ENCODE data around the gene TM7SF2. TPM values are rescaled to one million over a fixed set of nuclear protein-coding genes. Genes with fewer than 3 reads are reported as not detected.

The TM7SF2 gene
- total and polyA plus RNA-seq, 8 donors = 7.6 to 118 (median 41.5) TPM

- H3K36me3 ChIP-seq = no peaks in the 10 kb centered on the region
- H3K27ac ChIP-seq = no peak overlapping the region
- 77 to 84% (median 79%) methylated on average over 7 of the region's 7 CpGs for WGBS, 5 donors
- no peaks in the 10 kb centered on the region for H3K4me1 ChIP-seq
- no peaks in the 10 kb centered on the region for H3K9me3 ChIP-seq
- no peak for TF ChIP-seq EP300 (IDR thresholded peaks at IDR 0.05)
- TF ChIP-seq POLR2AphosphoS5 (IDR thresholded peaks at IDR 0.05) = no peak
- TF ChIP-seq, protein P1, sequence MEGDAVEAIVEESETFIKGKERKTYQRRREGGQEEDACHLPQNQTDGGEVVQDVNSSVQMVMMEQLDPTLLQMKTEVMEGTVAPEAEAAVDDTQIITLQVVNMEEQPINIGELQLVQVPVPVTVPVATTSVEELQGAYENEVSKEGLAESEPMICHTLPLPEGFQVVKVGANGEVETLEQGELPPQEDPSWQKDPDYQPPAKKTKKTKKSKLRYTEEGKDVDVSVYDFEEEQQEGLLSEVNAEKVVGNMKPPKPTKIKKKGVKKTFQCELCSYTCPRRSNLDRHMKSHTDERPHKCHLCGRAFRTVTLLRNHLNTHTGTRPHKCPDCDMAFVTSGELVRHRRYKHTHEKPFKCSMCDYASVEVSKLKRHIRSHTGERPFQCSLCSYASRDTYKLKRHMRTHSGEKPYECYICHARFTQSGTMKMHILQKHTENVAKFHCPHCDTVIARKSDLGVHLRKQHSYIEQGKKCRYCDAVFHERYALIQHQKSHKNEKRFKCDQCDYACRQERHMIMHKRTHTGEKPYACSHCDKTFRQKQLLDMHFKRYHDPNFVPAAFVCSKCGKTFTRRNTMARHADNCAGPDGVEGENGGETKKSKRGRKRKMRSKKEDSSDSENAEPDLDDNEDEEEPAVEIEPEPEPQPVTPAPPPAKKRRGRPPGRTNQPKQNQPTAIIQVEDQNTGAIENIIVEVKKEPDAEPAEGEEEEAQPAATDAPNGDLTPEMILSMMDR (IDR thresholded peaks at IDR 0.05) = no peak
- DNase-seq = no peak
- H3K4me3 ChIP-seq = no peak overlapping the region
- intact Hi-C loops (cut with DNase I; ENCODE audit: low total_unique reads) = no loop called here
- H3K27me3 ChIP-seq = no peaks in the 10 kb centered on the region
Measured at GRCh38 chr11:65065851-65066250, 45.8 kb upstream of the TM7SF2 start.

DNA sequence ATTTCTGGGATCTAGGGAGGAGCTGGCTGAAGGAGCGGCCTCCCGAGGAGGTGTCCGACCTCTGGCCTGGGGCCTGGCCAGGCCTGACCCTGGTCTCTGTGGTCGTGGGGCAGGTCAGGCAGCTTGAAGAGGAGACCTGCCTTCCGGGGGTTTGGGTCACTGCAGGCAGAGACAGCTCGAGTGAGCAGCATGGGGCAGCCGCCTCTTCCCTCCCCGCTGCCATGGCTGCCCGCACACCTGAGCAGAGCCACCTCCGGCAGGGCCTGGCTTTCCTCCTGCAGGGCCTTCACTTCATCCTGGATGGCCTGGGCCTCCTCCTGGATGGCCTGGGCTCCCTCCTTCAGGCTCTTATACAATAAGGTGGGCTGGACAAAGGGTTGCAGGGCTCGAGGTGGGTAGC, 45.4 kb upstream of the TM7SF2 start:
- intact Hi-C loops (cut with DNase I; ENCODE audit: low total_unique reads) = no loop called here
- Histone ChIP-seq H3K4me3 (no peak overlapping the region), H3K27ac (no peak overlapping the region), H3K27me3 (no peaks in the 10 kb centered on the region), H3K36me3 (no peaks in the 10 kb centered on the region), H3K9me3 (no peaks in the 10 kb centered on the region), H3K4me1 (no peaks in the 10 kb centered on the region)
- TF ChIP-seq EP300 (IDR thresholded peaks at IDR 0.05) (no peak), POLR2AphosphoS5 (IDR thresholded peaks at IDR 0.05) (no peak), POLR2A (IDR thresholded peaks at IDR 0.05) (no peak)
- TF ChIP-seq, protein P1 (IDR thresholded peaks at IDR 0.05) = no peak
- 65 to 79% (median 74%) methylated on average over 11 of the region's 11 CpGs for WGBS, 5 donors
- DNase-seq = no peak

- TF ChIP-seq POLR2A (IDR thresholded peaks at IDR 0.05) = no peak
- TF ChIP-seq, protein P1 (IDR thresholded peaks at IDR 0.05) = no peak
- no peak for TF ChIP-seq POLR2AphosphoS5 (IDR thresholded peaks at IDR 0.05)
- no peak for TF ChIP-seq EP300 (IDR thresholded peaks at IDR 0.05)
- Histone ChIP-seq H3K27ac (no peak overlapping the region), H3K36me3 (no peaks in the 10 kb centered on the region), H3K4me1 (no peaks in the 10 kb centered on the region), H3K27me3 (no peaks in the 10 kb centered on the region), H3K4me3 (no peak overlapping the region), H3K9me3 (no peaks in the 10 kb centered on the region)
- DNase-seq = no peak
- intact Hi-C loops (cut with DNase I; ENCODE audit: low total_unique reads) = no loop called here
- WGBS, 5 donors = 61 to 84% (median 72%) methylated on average over 3 to 4 of the region's 4 CpGs
Measured at GRCh38 chr11:65066805-65067291, 44.8 kb upstream of the TM7SF2 start.

- no peak for DNase-seq
- intact Hi-C loops (cut with DNase I; ENCODE audit: low total_unique reads) = no loop called here
- Histone ChIP-seq H3K27me3 (no peaks in the 10 kb centered on the region), H3K4me1 (no peaks in the 10 kb centered on the region), H3K27ac (no peak overlapping the region), H3K36me3 (no peaks in the 10 kb centered on the region), H3K4me3 (no peak overlapping the region), H3K9me3 (no peaks in the 10 kb centered on the region)
- 78 to 89% (median 79%) methylated on average over 7 to 10 of the region's 10 CpGs for WGBS, 5 donors
- TF ChIP-seq POLR2AphosphoS5 (IDR thresholded peaks at IDR 0.05) (no peak), EP300 (IDR thresholded peaks at IDR 0.05) (no peak), POLR2A (IDR thresholded peaks at IDR 0.05) (no peak)
- TF ChIP-seq, protein P1 (IDR thresholded peaks at IDR 0.05) = no peak
Measured at GRCh38 chr11:65067446-65067845, 44.2 kb upstream of the TM7SF2 start.
